Middle frontal gyrus (tissue), 1 donor: Measurements from ENCODE around the gene SKIC8.
"Not testable (repeated sequence)": the region's sequence is repeated elsewhere in the genome, so short reads cannot be mapped to it uniquely, and the experiment has no call there.

ENCODE experiments used
- DNase-seq: peaks from one replicate; pipeline ENCODE4 v3.0.0-alpha.2; 2015; ENCODE audit warnings: low spot score; ENCODE audit errors: extremely low spot score

SKIC8 gene

GRCh38 chr15:78256044-78256437 lies 43.4 kb downstream of the SKIC8 start:
- no peak for DNase-seq

- no peak for DNase-seq
Observed at GRCh38 chr15:78255421-78256043, 43.9 kb downstream of the SKIC8 start.

- no peak for DNase-seq
Observed at GRCh38 chr15:78251136-78251535, 48.3 kb downstream of the SKIC8 start.

GRCh38 chr15:78249131-78249530 lies 50.3 kb downstream of the SKIC8 start:
- DNase-seq, result no peak

GRCh38 chr15:78247911-78248310 lies 51.5 kb downstream of the SKIC8 start:
- DNase-seq, result no peak

GRCh38 chr15:78245976-78246620 lies 53.3 kb downstream of the SKIC8 start:
- DNase-seq, result not testable (repeated sequence)

- not testable (repeated sequence) for DNase-seq
Observed at GRCh38 chr15:78245392-78245791, 54.0 kb downstream of the SKIC8 start.

DNA sequence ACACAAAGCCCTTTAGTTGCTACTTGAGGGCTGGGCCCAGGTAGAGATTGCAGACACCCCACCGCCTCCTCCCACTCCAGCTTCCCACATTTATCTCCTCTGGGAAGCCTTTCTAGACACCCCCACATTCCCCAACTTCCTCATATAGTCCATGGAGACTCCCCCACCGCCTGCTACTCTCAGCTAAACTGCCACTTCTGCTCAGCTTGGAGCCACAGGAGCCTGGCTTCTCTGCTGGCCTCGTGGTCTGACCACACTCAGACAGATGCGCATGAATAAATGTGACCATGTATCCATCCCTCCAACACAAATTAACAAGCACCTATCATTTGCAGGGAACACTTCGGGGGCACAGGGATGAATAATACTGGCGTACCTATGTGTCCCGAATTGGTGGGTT lies 54.5 kb downstream of the SKIC8 start:
- no peak for DNase-seq

DNA sequence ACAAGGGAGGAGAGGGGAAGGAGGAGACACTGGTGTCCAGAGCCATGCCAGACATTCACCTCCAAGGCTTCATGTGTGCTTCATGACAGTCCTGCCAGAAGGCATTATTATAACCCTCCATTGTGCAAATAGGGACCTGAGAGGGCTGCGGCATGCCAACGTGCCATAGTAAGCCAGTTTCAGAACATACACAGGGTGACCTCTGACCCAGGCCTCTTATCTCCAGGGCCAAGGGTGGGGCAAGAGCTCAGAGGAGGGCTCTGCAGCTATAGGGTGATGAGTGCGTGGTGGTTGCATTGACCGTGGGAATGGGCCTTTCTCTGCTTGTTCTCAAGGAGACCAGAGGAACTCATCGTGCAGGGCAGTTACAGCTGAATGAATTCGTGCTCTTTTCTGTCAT lies 55.3 kb downstream of the SKIC8 start:
- no peak for DNase-seq

DNA sequence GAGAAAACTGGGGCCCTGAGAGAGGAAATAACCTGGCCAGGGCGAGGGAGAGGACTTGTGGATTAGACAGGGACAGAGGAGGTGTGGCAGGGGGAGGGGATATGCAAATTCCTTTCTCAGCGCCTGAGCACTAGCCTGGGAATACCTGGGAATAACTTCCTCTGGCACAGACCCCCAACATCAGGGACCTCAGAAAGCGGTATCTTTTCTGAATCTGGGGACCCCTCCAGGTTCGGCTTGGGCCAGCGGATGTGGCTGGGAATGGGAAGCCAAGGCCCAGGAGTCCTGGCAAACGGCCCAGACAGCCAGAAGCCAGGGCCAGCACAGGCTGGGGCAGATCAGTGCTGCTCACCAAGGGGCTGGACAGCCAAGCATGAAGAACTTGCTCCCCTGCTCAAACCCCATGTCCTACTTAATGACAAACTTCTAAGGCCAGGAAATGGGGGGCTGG lies 55.9 kb downstream of the SKIC8 start:
- no peak for DNase-seq

GRCh38 chr15:78243058-78243457 lies 56.4 kb downstream of the SKIC8 start:
- no peak for DNase-seq

DNA sequence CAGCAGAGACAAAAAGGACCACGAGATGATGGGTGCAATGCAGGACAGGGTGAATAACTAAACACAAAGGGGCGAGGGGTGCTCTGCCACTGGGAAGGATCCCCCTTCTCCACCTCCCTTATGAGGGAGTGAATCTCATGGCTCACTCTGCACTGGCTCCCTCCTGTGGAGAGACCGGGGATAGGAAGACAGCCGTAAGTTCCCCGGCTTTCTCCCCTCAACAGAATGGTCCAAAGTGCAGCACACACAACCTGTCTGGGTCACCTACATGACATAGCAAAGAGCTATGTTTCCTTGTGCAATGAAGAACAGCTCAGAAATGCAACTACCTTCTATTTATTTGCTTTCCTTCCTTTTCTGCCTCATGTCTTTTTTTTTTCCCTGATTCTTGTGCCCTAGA lies 57.3 kb downstream of the SKIC8 start:
- DNase-seq, result no peak

DNA sequence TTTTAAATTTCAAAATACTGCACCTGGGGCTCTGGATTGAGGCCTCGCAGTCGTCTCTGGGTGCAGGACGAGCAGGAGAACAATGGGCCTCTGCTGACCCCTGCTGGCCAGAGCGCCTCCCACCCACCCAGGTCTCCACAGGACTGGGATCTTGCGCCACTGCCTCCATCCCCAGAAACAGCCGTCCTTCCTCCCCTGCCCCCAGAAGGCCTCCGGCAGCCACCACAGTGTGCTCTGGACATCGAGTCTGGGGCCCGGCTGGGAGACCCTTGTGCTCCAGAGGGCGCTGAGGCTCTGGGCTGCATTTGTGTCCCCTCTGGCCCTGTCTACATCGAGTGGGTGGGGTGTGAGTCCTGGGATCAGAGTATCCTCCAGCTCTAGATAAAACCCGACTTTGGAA lies 58.4 kb downstream of the SKIC8 start:
- peak; percentile 65 for DNase-seq

DNA sequence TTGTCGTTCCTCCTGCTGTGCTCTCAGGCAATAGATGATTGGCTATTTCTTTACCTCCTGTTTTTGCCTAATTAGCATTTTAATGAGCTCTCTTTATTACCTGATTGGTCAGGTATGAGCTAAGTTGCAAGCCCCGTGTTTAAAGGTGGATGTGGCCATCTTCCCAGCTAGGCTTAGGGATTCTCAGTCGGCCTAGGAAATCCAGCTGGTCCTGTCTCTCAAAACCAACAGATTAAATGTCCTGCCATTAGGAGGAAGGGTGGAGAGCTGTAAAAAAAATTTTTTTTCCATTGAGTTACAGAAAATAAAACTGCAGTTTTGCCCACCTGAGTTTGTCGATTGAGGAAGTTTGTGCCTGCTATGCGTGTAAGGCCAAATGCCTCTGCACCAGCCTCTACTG lies 59.6 kb downstream of the SKIC8 start:
- no peak for DNase-seq

DNA sequence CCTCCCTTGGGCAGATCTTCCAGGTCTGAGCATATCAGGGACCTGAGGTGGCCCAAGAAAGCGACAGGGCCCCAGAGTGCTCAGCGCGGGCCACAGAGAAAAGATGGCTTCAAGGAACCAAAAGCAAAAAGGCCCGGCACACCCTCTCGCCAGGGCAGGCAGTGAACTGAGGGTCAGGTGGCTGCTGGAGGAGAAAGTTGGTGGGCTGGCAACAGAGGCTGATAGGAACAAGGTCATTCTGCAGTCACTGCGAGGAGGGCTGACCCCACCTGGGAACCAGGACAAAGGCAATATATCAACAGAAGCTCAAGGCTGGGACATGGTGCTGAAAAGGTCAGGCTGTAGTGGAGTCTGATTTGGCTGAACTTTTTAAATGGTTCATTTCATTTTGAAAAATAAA lies 62.3 kb downstream of the SKIC8 start:
- DNase-seq, result no peak

DNA sequence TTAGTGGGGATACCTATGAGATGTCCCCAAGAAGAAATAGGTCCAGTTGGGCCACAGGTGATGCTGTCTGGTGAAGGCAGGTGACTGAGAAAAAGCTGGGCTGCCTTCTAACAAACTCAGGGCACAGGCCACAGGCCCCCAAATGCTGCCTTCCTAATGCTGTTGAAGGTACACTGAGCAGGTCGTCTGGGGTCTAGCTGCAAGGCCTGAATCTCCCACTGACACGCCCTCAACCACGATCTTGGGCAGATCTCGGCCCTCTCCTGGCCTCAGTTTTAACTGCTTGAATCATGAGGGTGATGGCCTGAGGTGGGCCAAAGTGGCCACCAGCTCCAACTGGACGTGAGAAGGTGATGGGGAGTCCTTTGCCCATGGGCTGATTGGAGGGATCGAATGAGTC lies 62.9 kb downstream of the SKIC8 start:
- no peak for DNase-seq

DNA sequence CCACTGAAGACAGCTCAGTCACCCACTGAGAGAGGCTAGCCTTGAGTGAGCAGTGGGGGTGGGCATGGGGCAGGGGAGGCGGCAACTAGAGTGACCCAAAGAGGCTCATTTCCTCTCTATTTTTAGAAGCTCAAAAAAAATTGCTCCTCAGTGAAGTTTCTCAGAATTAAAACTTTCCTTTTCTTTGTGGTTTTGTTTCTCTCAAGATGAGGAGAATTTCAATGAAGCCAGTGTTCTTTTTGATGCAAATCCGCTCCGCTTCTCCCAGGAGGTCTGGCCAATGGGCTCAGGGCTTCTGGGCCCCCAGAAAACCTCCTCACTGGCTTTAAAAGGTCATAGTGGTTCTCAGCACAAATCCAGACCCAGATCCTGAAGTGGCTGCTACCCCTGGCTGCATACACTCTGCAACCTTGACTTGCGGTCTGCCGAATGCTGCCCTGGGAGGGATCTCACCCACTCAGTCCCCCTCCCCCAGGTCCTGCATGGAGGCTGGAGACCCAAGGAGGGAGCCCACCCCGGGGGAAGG lies 64.8 kb downstream of the SKIC8 start, which contains the start of gene ACSBG1:
TSS of gene ACSBG1 (minus strand) at position 51 of the 526 bp plus-strand sequence. CDS start 64 bp downstream, outside the sequence.
- no peak for DNase-seq

DNA sequence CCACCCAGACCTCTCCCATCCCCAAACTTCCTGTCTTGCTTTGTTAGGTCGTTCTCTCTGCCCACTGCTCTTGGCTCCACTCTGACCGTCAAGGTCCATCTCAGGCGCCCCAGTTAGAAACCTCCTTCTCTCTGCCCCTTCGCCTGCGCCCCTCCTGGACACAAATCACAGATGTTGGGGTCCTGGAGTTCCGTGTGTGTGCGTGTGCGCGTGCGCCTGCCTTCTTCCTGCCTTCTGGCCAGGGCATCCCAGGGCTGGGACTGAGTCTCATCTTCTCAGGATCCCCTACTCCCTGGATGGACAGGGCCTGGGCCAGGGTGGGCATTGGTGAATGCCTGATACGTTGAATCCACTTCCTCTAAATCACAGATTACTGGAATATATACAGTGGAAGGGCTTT lies 65.9 kb downstream of the SKIC8 start:
- no peak for DNase-seq
